ENCODE measurements around the gene ETS2.

- TF ChIP-seq CTCF (IDR thresholded peaks at IDR 0.05) (no peak), POLR2AphosphoS5 (IDR thresholded peaks at IDR 0.05; ENCODE audit: low read depth, low read length) (no peak; the same call in 1 of the 2 replicates), TCF7L2 (IDR thresholded peaks at IDR 0.05; ENCODE audit: low read depth, low read length) (no peak), SIN3A (IDR thresholded peaks at IDR 0.05; ENCODE audit: borderline replicate concordance, insufficient read depth, low read depth, low read length) (no peak)
Observed at GRCh38 chr21:38821959-38822682, 16.4 kb downstream of the ETS2 start.
